Neural cell (in vitro differentiated cells): ENCODE measurements around the gene ZNF428. TPM values are rescaled to one million over a fixed set of nuclear protein-coding genes. Genes with fewer than 3 reads are reported as not detected.
A peak's percentile ranks its signal among the peaks of the same experiment; 100 is the strongest.

Experiments used
- H2AFZ ChIP-seq: fragments of 200-600, 300-800 bp; sonication (generic), shearing (Covaris generic); 2 replicates; pipeline ENCODE4 v1.6.0; 2014; ENCODE audit warnings: low read depth, mild to moderate bottlenecking, antibody characterized with exemption, low read length, moderate library complexity
- H3F3A ChIP-seq: fragments of 200-600 bp; shearing (Covaris generic); 2 replicates; pipeline ENCODE4 v1.6.1; 2016; ENCODE audit warnings: mild to moderate bottlenecking, moderate library complexity, mixed read lengths, antibody characterized with exemption, low read length; ENCODE audit not compliant: insufficient read depth, poor library complexity, severe bottlenecking
- H3K27ac ChIP-seq: fragments of 200-600, 300-800 bp; sonication (generic), shearing (Covaris generic); 2 replicates; pipeline ENCODE4 v1.5.1; 2014; ENCODE audit warnings: mild to moderate bottlenecking, low read length, moderate library complexity
- H3K27me3 ChIP-seq: fragments of 300-800, 200-600 bp; sonication (generic), shearing (Covaris generic); 2 replicates; pipeline ENCODE4 v1.6.0; 2014; ENCODE audit warnings: mild to moderate bottlenecking, low read depth, low read length, moderate library complexity; ENCODE audit not compliant: insufficient read depth
- H3K36me3 ChIP-seq: fragments of 300-800, 200-600 bp; sonication (generic), shearing (Covaris generic); 2 replicates; pipeline ENCODE4 v1.5.1; 2014; ENCODE audit warnings: mild to moderate bottlenecking, antibody characterized with exemption, low read length, moderate library complexity; ENCODE audit not compliant: insufficient read depth
- H3K4me2 ChIP-seq: fragments of 300-800, 200-600 bp; sonication (generic), shearing (Covaris generic); 2 replicates; pipeline ENCODE4 v1.6.0; 2014; ENCODE audit warnings: mild to moderate bottlenecking, low read length
- H3K4me3 ChIP-seq: fragments of 300-800, 200-600 bp; sonication (generic), shearing (Covaris generic); 2 replicates; pipeline ENCODE4 v1.5.1; 2014; ENCODE audit warnings: mild to moderate bottlenecking, low read length, moderate library complexity
- H3K79me2 ChIP-seq: fragments of 200-600 bp; shearing (Covaris generic); replicated peaks from 2 replicates; pipeline ENCODE4 v1.6.0; 2014; ENCODE audit warnings: mild to moderate bottlenecking, low read length, moderate library complexity; ENCODE audit not compliant: insufficient read depth
- H3K9ac ChIP-seq: fragments of 300-800, 200-600 bp; sonication (generic), shearing (Covaris generic); 2 replicates; pipeline ENCODE4 v1.6.1; 2016; ENCODE audit warnings: mild to moderate bottlenecking, low read length, mixed read lengths
- H3K9me2 ChIP-seq: fragments of 200-600 bp; shearing (Covaris generic); 2 replicates; pipeline ENCODE4 v1.6.1; 2016; ENCODE audit warnings: mild to moderate bottlenecking, low read length, mixed read lengths; ENCODE audit not compliant: insufficient read depth
- H3K9me3 ChIP-seq: fragments of 200-600, 300-800 bp; sonication (generic), shearing (Covaris generic); 2 replicates; pipeline ENCODE4 v1.6.1; 2016; ENCODE audit warnings: mild to moderate bottlenecking, mixed run types, low read length, moderate library complexity, mixed read lengths
- H4K20me1 ChIP-seq: fragments of 200-600 bp; shearing (Covaris generic); 2 replicates; pipeline ENCODE4 v1.6.1; 2016; ENCODE audit warnings: mild to moderate bottlenecking, mixed run types; ENCODE audit not compliant: insufficient read depth
- EP300 ChIP-seq: fragments of 450-650 bp; conservative IDR thresholded peaks from 2 replicates; pipeline ENCODE4 v1.6.1; 2014; ENCODE audit warnings: antibody characterized with exemption, mild to moderate bottlenecking, moderate library complexity; ENCODE audit not compliant: poor library complexity, severe bottlenecking
- EZH2 ChIP-seq: fragments of 200-600, 300-800 bp; shearing (Covaris generic), sonication (generic); IDR thresholded peaks from 2 replicates; pipeline ENCODE4 v1.6.1; 2014; ENCODE audit warnings: antibody characterized with exemption, low read length, borderline replicate concordance, mild to moderate bottlenecking; ENCODE audit not compliant: insufficient read depth, poor library complexity, severe bottlenecking
- MXI1 ChIP-seq: fragments of 450-650 bp; conservative IDR thresholded peaks from 2 replicates; pipeline ENCODE4 v1.6.1; 2014; ENCODE audit warnings: antibody characterized with exemption, mild to moderate bottlenecking; ENCODE audit not compliant: poor library complexity, severe bottlenecking
- POLR2AphosphoS5 ChIP-seq: IDR thresholded peaks from 2 replicates; pipeline ENCODE4 v1.6.1; 2012
- RAD21 ChIP-seq: fragments of 450-650 bp; conservative IDR thresholded peaks from 2 replicates; pipeline ENCODE4 v1.6.1; 2014; ENCODE audit warnings: antibody characterized with exemption, mild to moderate bottlenecking, moderate library complexity
- SMC3 ChIP-seq: fragments of 450-650 bp; conservative IDR thresholded peaks from 2 replicates; pipeline ENCODE4 v1.6.1; 2014; ENCODE audit warnings: antibody characterized with exemption, mild to moderate bottlenecking, moderate library complexity; ENCODE audit not compliant: poor library complexity
- TAF1 ChIP-seq: IDR thresholded peaks from 2 replicates; pipeline ENCODE4 v1.6.1; 2012; ENCODE audit warnings: low read depth
- polyA plus RNA-seq: library from polyadenylated mRNA; depleted of rRNA; stranded (reverse); fragments of >200 nt; gene quantifications from 2 replicates; pipeline ENCODE4 v1.2.3, GENCODE V29; 2014
- TF ChIP-seq, protein P1 (sequence below): fragments of 450-650 bp; IDR thresholded peaks from 2 replicates; pipeline ENCODE4 v1.5.1; 2014; ENCODE audit warnings: antibody characterized with exemption, mild to moderate bottlenecking, moderate library complexity; ENCODE audit not compliant: poor library complexity, severe bottlenecking
- TF ChIP-seq, protein P2 (sequence below): IDR thresholded peaks from 2 replicates; pipeline ENCODE4 v1.6.1; 2012; ENCODE audit warnings: borderline replicate concordance

ZNF428 gene
- polyA plus RNA-seq, 1 donor from 2014 or later, result 1,008 TPM

DNA sequence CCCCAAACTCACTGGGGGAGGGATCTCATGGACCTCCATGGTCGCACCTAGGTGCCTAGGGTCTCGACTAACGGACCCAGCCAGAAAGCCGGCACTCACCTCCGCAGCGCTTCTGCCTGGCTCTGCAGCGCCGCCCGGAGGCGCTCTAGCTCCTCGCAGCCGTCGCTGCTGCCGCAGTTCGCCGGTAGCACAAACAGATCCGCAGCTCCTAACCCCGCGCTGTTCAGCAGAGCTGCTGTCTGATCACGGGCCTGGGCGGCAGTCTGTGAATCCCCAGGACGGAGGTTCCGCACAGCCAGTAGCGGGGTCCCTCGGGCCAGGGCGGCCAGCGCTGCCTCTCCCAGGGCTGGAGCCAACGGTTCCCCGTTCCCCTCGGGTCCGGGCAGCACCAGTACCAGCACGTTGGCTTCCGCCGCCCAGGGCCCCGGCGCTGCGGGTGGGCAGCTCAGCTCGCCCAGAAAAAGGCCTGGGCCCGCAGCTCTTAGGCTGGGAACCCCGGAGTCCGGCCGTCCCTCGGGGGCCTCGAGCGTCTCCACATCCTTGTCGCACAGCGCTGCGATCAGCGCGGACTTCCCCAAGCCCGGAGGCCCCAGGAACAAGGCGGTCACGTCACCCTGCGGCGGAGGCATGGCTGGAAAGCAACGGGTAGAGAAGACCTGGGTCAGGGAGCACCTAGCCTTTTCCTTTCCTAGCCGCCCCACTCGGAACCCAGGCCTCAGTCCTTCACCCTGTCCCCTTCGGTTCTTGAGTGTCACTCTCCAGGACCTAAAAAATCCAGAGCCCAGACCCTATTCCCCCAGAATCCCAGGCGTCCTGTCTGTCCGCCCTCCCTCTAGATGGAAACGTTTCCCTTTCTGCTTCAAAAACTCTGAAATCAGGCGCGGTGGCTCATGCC, 24.5 kb downstream of the ZNF428 start:
- Histone ChIP-seq H3K9me3 (no peaks in the 10 kb centered on the region), H3K4me2 (peak overlapping the region; percentile 78), H2AFZ (peak overlapping the region; percentile 48), H3K9ac (peak overlapping the region; percentile 99), H3K36me3 (no peaks in the 10 kb centered on the region), H3K79me2 (peaks cover 42% of the 10 kb centered on the region), H3K27me3 (no peaks in the 10 kb centered on the region), H3K4me3 (peak overlapping the region; percentile 99), H4K20me1 (peaks cover 4% of the 10 kb centered on the region), H3K27ac (peak overlapping the region; percentile 99), H3F3A (no peaks in the 10 kb centered on the region), H3K9me2 (no peaks in the 10 kb centered on the region)
- TF ChIP-seq, protein P1, sequence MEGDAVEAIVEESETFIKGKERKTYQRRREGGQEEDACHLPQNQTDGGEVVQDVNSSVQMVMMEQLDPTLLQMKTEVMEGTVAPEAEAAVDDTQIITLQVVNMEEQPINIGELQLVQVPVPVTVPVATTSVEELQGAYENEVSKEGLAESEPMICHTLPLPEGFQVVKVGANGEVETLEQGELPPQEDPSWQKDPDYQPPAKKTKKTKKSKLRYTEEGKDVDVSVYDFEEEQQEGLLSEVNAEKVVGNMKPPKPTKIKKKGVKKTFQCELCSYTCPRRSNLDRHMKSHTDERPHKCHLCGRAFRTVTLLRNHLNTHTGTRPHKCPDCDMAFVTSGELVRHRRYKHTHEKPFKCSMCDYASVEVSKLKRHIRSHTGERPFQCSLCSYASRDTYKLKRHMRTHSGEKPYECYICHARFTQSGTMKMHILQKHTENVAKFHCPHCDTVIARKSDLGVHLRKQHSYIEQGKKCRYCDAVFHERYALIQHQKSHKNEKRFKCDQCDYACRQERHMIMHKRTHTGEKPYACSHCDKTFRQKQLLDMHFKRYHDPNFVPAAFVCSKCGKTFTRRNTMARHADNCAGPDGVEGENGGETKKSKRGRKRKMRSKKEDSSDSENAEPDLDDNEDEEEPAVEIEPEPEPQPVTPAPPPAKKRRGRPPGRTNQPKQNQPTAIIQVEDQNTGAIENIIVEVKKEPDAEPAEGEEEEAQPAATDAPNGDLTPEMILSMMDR, result peak; percentile 84
- TF ChIP-seq MXI1, result peak; percentile 42
- TF ChIP-seq SMC3, result peak; percentile 75
- TF ChIP-seq POLR2AphosphoS5, result peak; percentile 56
- no peak for TF ChIP-seq EP300
- TF ChIP-seq, protein P2, sequence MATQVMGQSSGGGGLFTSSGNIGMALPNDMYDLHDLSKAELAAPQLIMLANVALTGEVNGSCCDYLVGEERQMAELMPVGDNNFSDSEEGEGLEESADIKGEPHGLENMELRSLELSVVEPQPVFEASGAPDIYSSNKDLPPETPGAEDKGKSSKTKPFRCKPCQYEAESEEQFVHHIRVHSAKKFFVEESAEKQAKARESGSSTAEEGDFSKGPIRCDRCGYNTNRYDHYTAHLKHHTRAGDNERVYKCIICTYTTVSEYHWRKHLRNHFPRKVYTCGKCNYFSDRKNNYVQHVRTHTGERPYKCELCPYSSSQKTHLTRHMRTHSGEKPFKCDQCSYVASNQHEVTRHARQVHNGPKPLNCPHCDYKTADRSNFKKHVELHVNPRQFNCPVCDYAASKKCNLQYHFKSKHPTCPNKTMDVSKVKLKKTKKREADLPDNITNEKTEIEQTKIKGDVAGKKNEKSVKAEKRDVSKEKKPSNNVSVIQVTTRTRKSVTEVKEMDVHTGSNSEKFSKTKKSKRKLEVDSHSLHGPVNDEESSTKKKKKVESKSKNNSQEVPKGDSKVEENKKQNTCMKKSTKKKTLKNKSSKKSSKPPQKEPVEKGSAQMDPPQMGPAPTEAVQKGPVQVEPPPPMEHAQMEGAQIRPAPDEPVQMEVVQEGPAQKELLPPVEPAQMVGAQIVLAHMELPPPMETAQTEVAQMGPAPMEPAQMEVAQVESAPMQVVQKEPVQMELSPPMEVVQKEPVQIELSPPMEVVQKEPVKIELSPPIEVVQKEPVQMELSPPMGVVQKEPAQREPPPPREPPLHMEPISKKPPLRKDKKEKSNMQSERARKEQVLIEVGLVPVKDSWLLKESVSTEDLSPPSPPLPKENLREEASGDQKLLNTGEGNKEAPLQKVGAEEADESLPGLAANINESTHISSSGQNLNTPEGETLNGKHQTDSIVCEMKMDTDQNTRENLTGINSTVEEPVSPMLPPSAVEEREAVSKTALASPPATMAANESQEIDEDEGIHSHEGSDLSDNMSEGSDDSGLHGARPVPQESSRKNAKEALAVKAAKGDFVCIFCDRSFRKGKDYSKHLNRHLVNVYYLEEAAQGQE, result peak; percentile 56
- peak; percentile 71 for TF ChIP-seq RAD21
- peak; percentile 12 for TF ChIP-seq TAF1
- no peak for TF ChIP-seq EZH2

DNA sequence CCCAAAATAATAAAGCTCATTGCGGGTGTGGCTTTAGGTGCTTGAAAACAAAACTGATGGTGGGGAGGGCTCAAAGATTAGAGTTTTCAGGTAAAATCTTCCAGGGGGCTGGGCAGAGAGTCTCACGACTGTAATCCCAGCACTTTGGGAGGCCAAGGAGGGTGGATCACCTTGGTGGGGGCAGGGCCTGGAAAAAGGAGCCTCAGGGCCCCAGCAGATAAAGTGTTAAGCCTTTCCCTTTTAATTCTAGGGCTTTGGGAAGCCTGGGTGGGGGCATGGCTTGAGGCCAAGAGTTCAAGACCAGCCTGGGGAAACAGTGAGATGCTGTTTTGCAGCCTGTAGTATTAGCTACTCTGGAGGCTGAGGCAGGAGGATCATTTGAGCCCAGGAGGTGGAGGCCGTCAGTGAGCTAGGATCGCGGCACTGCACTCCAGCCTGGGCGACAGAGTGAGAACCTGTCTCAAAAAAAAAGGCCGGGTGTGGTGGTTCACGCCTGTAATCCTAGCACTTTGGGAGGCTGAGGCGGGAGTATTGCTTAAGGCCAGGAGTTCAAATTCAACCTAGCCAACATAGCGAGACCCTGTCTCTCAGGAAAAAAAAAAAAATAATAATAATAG, 25.2 kb downstream of the ZNF428 start:
- peak overlapping the region; percentile 99 for H3K27ac ChIP-seq
- H3K9ac ChIP-seq, result peak overlapping the region; percentile 99
- H3K79me2 ChIP-seq, result peaks cover 42% of the 10 kb centered on the region

More for the DNA sequence above, 25.2 kb downstream of the ZNF428 start:
- H3F3A ChIP-seq, result no peaks in the 10 kb centered on the region
- H3K9me2 ChIP-seq, result no peaks in the 10 kb centered on the region
- H3K36me3 ChIP-seq, result no peaks in the 10 kb centered on the region
- TF ChIP-seq POLR2AphosphoS5 (no peak), TAF1 (no peak), MXI1 (no peak), EP300 (no peak), EZH2 (no peak), RAD21 (no peak), SMC3 (no peak)
- TF ChIP-seq, protein P2, result no peak
- TF ChIP-seq, protein P1, result no peak
- H3K27me3 ChIP-seq, result no peaks in the 10 kb centered on the region
- H3K4me3 ChIP-seq, result peak overlapping the region; percentile 99
- no peak overlapping the region for H2AFZ ChIP-seq
- peak overlapping the region; percentile 78 for H3K4me2 ChIP-seq
- H4K20me1 ChIP-seq, result peaks cover 4% of the 10 kb centered on the region
- H3K9me3 ChIP-seq, result no peaks in the 10 kb centered on the region
